Upper lobe of right lung (tissue), 1 donor: ENCODE measurements around the gene KANK4. TPM values are rescaled to one million over a fixed set of nuclear protein-coding genes. Genes with fewer than 3 reads are reported as not detected.

Experiments
- ATAC-seq: fragments of 200-7000 bp; cut with Tn5 transposase; one replicate; pipeline ENCODE4 v1.9.1; 2020; ENCODE audit warnings: mild to moderate bottlenecking, moderate library complexity
- DNase-seq: peaks from one replicate; pipeline ENCODE4 v3.0.0-alpha.2; 2020
- H3K27ac ChIP-seq: fragments of 200-600 bp; one replicate; pipeline ENCODE4 v1.8.0; 2022
- H3K27me3 ChIP-seq: fragments of 200-600 bp; one replicate; pipeline ENCODE4 v1.8.0; 2022; ENCODE audit warnings: mild to moderate bottlenecking
- H3K36me3 ChIP-seq: fragments of 200-600 bp; one replicate; pipeline ENCODE4 v1.8.0; 2022
- H3K4me1 ChIP-seq: fragments of 200-600 bp; one replicate; pipeline ENCODE4 v1.8.0; 2022
- H3K4me3 ChIP-seq: fragments of 200-600 bp; one replicate; pipeline ENCODE4 v1.8.0; 2022; ENCODE audit warnings: mild to moderate bottlenecking
- H3K9me3 ChIP-seq: fragments of 200-600 bp; one replicate; pipeline ENCODE4 v1.8.0; 2022
- CTCF ChIP-seq: fragments of 200-600 bp; IDR thresholded peaks from one replicate; pipeline ENCODE4 v1.8.0; 2022; ENCODE audit warnings: antibody characterized with exemption
- intact Hi-C: fragments of 100-400 bp; cut with DNase I; formaldehyde crosslinking; loops from one replicate; pipeline ENCODE4 v1.11.0; 2022
- total RNA-seq: library from RNA; stranded (reverse); fragmentation: NEBNext Ultra II Directional; extraction: Animal tissue kit (Norgen Biotek cat#: 25700); gene quantifications from one replicate; pipeline ENCODE4 v1.2.1, GENCODE V29; 2021
- donor health status: DM: no; HTN: yes; CAD: no; lungs with severe emphysema.

The KANK4 gene
- total RNA-seq, 1 donor from 2014 or later: 6.4 TPM

GRCh38 chr1:62283986-62284385 is 35.2 kb downstream of the KANK4 start:
- no peak for ATAC-seq

GRCh38 chr1:62282909-62283755 is 36.1 kb downstream of the KANK4 start:
- Histone ChIP-seq H3K9me3 (no peaks in the 10 kb centered on the region), H3K4me1 (peaks cover 5% of the 10 kb centered on the region), H3K27ac (no peak overlapping the region), H3K36me3 (no peaks in the 10 kb centered on the region), H3K4me3 (no peak overlapping the region), H3K27me3 (no peaks in the 10 kb centered on the region)
- intact Hi-C loops: no loop called here
- no peak for TF ChIP-seq CTCF
- ATAC-seq (no peak), DNase-seq (no peak)

More at GRCh38 chr1:62283986-62284385, 35.2 kb downstream of the KANK4 start:
- no peaks in the 10 kb centered on the region for H3K27me3 ChIP-seq
- H3K4me1 ChIP-seq: peaks cover 5% of the 10 kb centered on the region
- H3K27ac ChIP-seq: no peak overlapping the region
- no peak for TF ChIP-seq CTCF
- intact Hi-C loops: no loop called here
- no peaks in the 10 kb centered on the region for H3K9me3 ChIP-seq
- no peak for DNase-seq
- H3K36me3 ChIP-seq: no peaks in the 10 kb centered on the region
- H3K4me3 ChIP-seq: no peak overlapping the region

GRCh38 chr1:62281922-62282555 is 37.2 kb downstream of the KANK4 start:
- Histone ChIP-seq H3K27ac (no peak overlapping the region), H3K4me1 (peaks cover 5% of the 10 kb centered on the region), H3K27me3 (no peaks in the 10 kb centered on the region), H3K36me3 (no peaks in the 10 kb centered on the region), H3K9me3 (no peaks in the 10 kb centered on the region), H3K4me3 (no peak overlapping the region)
- ATAC-seq (no peak), DNase-seq (no peak)
- no peak for TF ChIP-seq CTCF
- intact Hi-C loops: no loop called here

GRCh38 chr1:62280960-62281465 is 38.2 kb downstream of the KANK4 start:
- no peak overlapping the region for H3K4me3 ChIP-seq
- ATAC-seq (no peak), DNase-seq (no peak)
- no peak for TF ChIP-seq CTCF
- no peaks in the 10 kb centered on the region for H3K27me3 ChIP-seq
- H3K27ac ChIP-seq: no peak overlapping the region
- H3K36me3 ChIP-seq: no peaks in the 10 kb centered on the region
- intact Hi-C loops: no loop called here
- no peaks in the 10 kb centered on the region for H3K9me3 ChIP-seq
- peaks cover 3% of the 10 kb centered on the region for H3K4me1 ChIP-seq

- Histone ChIP-seq H3K36me3 (no peaks in the 10 kb centered on the region), H3K27ac (no peak overlapping the region), H3K4me1 (no peaks in the 10 kb centered on the region), H3K4me3 (no peak overlapping the region), H3K27me3 (no peaks in the 10 kb centered on the region), H3K9me3 (no peaks in the 10 kb centered on the region)
- DNase-seq (no peak), ATAC-seq (no peak)
- no peak for TF ChIP-seq CTCF
- intact Hi-C loops: no loop called here
Observed at GRCh38 chr1:62280150-62280549, 39.1 kb downstream of the KANK4 start.
